SW480 (cell line): ENCODE measurements around the gene EI24.

Experiments
- DNase-seq: peaks from one replicate; pipeline ENCODE4 v3.0.0-alpha.2; 2016; ENCODE audit warnings: low spot score

The EI24 gene

DNA sequence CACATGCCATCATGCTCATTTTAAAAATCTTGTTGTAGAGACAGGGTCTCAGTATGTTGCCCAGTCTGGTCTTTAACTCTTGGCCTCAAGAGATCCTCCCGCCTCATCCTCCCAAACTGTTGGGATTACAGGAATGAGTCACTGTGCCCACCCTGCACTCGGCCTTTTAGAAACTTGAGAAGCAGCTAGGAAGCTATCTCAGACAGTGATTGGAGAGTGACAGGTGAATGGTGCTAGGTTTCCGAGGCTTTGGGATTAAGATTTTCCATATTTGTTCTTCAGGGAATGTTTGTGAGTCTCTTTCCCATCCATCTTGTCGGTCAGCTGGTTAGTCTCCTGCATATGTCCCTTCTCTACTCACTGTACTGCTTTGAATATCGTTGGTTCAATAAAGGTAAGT, 10.5 kb downstream of the EI24 start:
- DNase-seq, result no peak

GRCh38 chr11:125583496-125583895, 14.2 kb downstream of the EI24 start:
- no peak for DNase-seq

DNA sequence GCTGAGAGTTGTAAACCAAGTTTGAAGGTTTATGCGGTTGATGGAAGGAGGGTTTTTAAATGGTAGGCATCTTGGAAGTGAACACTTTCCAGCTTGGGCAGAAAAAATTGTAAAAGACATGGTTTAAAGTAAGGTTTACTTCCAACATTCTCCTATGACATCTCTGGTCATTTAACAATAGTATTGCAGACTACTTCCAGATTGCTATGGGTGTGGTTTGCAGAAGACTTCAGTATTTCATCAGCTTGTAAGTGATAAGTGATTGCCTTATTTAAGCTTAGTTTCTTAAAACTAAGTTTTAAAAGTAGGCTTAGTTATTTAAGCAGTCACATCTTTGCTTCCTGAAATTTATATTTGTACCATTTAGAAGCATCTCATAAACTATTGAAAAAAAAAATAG, 16.2 kb downstream of the EI24 start:
- DNase-seq, result no peak

GRCh38 chr11:125586623-125587022, 17.3 kb downstream of the EI24 start:
- DNase-seq, result no peak

GRCh38 chr11:125587480-125587879, 18.2 kb downstream of the EI24 start:
- DNase-seq, result no peak

GRCh38 chr11:125588505-125588904, 19.2 kb downstream of the EI24 start:
- peak; percentile 10 for DNase-seq

DNA sequence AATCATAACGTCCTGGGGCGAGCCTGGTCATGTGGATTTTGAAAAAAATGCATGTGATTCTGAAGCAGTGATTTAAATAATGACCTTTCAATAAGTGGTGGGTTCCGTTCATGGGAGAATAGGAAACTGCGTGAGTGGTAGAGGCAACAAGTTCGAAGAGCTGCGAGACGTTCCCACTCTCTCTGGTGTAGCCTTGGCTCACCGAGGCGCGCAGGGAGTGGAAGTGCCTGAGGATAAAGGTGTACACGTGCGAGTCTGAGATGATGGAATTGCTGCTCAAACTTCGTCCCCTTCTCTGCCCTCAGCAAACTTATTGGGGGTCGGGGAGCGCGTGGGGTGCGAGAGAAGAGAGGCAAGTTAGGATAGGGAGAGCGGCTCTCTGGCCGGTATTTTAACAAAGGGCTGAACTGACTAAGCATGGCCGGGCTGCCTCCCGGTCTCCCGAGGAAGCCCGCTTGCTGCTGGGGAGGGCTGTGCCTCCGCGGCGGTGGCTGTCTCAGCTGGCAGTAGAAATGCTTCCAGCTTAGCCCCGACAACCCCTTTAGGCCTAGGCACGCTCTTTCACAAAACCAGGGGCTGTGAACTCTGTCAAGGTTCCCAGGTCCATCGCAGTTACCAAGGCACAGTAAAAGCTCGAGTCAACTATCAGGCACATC, 22.5 kb downstream of the EI24 start:
- peak; percentile 36 for DNase-seq

DNA sequence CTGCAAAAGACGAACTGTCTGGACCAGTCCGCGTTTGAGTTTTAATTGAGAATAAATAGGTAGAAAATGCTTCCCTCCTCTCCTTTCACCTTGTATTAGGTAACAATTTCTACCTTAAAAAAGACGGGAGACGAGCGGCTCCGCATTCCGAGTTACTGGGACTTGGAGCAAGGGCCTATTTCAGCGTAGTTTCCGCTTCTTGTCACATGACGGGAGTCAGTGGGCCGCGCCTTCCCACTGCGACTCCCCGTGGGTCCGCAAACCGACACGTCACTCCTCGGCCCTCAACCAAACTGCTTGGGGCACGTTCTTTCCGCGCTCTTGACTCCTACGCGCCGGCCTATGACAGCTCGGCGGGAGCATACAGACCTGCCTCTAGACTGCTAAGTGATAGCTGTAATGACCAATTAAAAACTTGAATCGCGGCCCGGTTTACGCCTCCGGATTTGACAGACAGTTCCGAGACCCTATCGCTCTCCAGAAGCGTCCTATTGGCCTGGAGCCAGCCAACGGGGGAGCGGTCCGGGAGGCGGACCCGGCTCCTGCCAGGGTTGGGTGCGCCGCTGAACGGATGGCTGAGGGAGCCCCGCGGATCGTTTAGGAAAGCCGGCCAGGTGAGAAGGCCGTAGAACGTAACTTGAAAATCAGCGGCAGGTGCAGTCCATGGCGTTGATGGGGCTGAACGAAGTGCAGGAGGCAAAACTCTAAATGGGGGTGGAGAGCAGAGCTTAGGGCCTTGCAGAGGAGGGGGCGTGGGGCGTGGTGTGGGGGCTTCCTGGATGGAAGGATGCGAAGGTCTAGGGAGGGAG, 23.2 kb downstream of the EI24 start, which contains the start of gene STT3A:
Gene STT3A, plus strand, starts transcription at position 548 of the 809 bp plus-strand sequence. CDS start 3,064 bp downstream, outside the sequence.
- DNase-seq, result peak; percentile 100

DNA sequence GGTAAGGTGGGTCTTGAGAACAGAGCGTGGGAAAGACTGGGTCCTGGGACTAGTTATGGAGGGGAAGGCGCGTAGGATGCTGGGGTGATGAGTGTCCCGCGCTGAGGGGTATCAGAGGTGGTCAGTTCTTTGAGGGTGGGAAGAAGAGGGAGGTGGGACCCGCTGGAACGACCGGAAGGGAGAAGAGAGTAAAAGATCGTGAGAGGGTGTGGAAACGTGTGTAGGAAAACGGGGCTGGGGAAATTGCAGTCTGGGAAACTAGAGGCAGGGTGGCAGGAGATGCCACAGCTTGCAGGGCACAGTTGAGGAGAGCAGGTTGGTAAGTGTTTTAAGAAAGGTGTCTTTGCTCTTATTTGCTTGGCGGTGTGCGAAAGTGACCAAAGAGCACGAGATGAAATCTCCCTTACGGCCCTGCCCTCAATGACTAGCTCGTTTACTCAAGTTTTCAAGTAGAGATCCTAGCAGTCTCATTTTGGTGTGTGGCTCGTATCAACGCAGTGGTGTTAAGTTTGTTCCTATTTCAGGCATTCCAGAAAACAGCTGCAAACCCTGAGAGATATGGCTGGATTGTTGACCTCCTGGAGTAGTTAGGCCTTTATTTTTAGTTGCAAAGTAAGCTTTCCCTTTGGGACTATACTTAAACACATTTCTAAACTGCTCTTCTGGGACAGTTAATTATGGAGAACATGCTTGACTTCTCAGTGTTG, 24.0 kb downstream of the EI24 start:
- peak; percentile 56 for DNase-seq

DNA sequence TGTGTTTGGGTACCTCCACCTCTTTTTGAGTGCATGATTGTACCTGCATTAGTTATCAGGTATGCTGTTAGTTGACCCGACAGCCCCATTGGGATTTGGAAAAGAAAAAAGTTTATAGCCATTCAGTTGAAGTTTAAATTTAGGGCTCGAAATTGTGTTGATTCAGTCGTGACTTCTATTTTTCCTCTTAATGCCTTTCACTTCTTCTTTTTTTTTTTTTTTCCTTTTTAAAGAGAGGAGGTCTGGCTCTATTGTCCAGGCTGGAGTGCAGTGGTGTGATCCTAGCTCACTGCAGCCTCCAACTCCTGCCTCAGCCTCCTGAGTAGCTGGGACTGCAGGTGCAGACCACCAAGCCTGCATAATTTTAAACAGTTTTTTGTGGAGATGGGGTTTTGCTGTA, 25.7 kb downstream of the EI24 start:
- DNase-seq, result no peak

GRCh38 chr11:125600663-125601062, 31.4 kb downstream of the EI24 start:
- no peak for DNase-seq

DNA sequence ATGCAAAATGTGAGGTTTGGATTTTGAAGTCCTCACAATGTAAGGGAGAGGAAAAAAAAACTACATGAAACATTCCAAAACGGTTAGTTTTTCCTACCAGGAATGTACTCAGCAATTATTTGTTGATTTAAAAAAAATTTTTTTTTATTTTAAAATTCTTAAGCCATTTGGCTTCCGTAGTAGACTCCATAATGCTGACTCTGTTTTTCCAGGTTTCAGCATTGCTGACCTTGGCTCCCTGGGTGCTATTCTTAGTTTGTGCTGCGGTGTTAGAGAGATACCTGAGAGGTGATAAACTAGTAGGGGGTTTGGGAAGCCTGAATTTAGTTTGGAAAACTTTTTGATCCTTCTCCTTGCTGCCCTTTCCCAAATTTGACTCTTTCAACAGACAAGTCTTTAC, 33.9 kb downstream of the EI24 start:
- DNase-seq, result no peak

- DNase-seq, result no peak
Measured at GRCh38 chr11:125605417-125605816, 36.1 kb downstream of the EI24 start.

GRCh38 chr11:125609545-125609944, 40.3 kb downstream of the EI24 start:
- no peak for DNase-seq

- no peak for DNase-seq
Measured at GRCh38 chr11:125618383-125618782, 49.1 kb downstream of the EI24 start.

- peak; percentile 53 for DNase-seq
Measured at GRCh38 chr11:125621995-125622394, 52.7 kb downstream of the EI24 start.

DNA sequence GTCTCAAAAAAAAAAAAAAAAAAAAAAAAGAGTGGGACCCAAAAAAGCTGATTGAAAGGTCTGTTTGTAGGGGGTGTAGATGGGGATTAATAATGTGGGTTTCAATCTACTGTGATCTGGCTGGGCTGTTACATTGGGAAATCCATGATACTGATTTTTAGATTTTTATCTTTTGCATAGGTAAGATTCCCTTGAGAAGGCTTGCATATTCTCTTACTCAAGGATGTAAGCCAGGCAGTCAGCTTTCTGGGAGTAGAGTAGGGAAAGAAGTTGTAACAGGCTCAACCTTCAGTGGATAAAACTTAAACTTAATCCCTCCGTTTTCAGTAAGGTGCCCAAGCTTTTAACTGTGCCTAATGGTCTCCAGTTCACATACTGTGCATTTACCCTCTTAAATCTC, 53.8 kb downstream of the EI24 start:
- no peak for DNase-seq

GRCh38 chr11:125624756-125625213, 55.5 kb downstream of the EI24 start, which contains the start of gene CHEK1:
CHEK1 (plus strand) TSS chr11:125625163; CDS start chr11:125626769, 1,606 bp downstream.
- DNase-seq, result no peak

DNA sequence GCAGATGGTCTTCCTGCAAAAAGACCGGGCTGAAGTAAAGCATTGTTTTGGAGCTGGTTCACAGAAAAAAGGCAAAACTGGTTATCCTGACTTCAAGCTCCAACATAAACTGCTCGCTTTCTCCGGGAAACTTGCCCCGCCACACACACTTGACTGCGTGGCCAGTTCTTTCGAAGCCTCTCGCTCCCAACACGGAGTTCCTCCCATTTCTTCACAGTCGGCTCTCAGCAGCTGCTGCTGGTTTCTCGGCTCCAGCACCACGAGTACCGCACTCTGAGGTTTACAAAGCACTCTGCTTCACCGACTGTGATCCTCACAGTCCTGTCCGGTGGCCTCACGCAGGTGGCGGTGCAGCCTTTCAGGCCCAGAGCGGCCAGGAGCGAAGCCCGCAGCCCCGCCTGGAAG, 56.0 kb downstream of the EI24 start:
- DNase-seq, result no peak

DNA sequence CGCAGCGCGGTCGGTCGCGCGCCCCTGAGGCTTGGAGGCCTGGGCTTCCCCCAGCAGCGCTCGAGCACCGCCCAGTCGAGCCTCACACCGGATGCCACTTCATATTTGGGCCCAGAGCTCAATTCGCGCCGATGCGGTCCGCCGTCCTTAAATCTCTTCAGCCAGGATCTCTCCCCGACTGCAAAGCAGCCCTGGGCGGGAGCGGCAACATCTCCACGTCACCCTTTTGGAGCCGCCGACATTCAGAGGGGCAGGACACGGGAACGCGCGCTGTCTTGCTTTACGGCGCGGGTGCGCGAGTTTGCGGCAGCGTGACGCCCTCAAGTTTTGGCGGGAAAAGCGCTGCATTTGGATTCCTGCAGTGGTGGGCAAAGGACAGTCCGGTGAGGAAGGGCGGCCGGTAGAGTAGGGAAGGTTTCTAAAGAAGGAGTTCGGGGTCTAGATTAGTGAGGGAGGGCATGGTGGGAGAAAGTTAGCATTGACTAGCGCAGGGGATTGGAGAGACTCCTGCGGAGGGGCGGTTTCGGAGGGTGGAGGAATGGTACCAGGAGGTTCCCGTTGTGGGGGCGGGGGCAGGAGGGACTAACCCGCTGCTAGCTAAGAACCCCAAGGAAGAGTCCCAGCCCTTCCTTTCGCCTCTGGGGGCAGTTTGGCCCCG, 56.5 kb downstream of the EI24 start:
- peak; percentile 91 for DNase-seq

DNA sequence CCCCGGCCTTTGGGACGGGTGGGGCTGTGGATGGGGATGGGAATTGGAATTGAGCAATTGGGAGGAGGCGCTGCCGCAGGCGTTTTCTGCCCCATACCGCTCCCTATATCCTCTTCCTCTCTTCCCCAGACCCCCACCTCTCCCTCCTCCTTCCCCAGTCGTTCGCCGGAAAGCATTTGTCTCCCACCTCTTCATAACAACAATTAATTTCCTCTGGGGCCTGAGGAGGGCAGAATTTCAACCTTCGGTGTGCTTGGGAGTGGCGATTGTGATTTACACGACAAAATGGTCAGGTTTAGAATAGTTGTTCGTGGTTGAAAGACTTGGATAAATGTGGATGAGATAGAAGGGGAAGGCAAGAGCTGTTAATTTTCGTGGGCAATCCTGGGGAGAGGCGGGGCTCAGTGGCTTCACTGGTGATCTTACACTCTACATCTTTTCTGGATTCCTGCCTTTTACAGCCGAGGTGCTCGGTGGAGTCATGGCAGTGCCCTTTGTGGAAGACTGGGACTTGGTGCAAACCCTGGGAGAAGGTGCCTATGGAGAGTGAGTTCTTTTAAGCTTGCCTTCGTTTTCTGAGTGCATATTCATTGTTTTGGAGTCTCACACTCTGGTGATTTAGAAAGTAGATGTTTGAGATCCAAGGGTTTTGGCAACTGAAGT, 57.1 kb downstream of the EI24 start:
- peak; percentile 84 for DNase-seq
